Choroid plexus epithelial cell (primary cell): ENCODE results near the gene PHLPP2.

Experiments used
- DNase-seq: peaks from one replicate; pipeline ENCODE4 v3.0.0-alpha.2; 2010; ENCODE audit warnings: low read depth
- H3K4me3 ChIP-seq: 2 replicates; pipeline ENCODE4 v1.5.1; 2011; ENCODE audit warnings: low read depth, mild to moderate bottlenecking, control low read depth, low read length, moderate library complexity
- CTCF ChIP-seq: conservative IDR thresholded peaks from 2 replicates; pipeline ENCODE4 v1.5.1; 2011; ENCODE audit warnings: low read depth, mild to moderate bottlenecking, control low read depth, inconsistent platforms, low read length, moderate library complexity

Gene PHLPP2

GRCh38 chr16:71724320-71724751, at the start of gene PHLPP2:
PHLPP2 (minus strand) TSS chr16:71724701; CDS start chr16:71714795, 9,906 bp downstream.
- DNase-seq: no peak
- no peak for TF ChIP-seq CTCF
- peak within 1 kb of the TSS; percentile 82 for H3K4me3 ChIP-seq

- TF ChIP-seq CTCF: no peak
Measured at GRCh38 chr16:71771571-71771970, 47.1 kb upstream of the PHLPP2 start.

GRCh38 chr16:71769222-71769621, 44.7 kb upstream of the PHLPP2 start:
- H3K4me3 ChIP-seq: no peak overlapping the region
- TF ChIP-seq CTCF: no peak
- peak; percentile 14 for DNase-seq

More at GRCh38 chr16:71771571-71771970, 47.1 kb upstream of the PHLPP2 start:
- H3K4me3 ChIP-seq: no peak overlapping the region
- no peak for DNase-seq

GRCh38 chr16:71767060-71767900, 42.8 kb upstream of the PHLPP2 start:
- TF ChIP-seq CTCF: no peak
- H3K4me3 ChIP-seq: no peak overlapping the region
- DNase-seq: no peak

- no peak for TF ChIP-seq CTCF
- DNase-seq: peak; percentile 15
- H3K4me3 ChIP-seq: no peak overlapping the region
Measured at GRCh38 chr16:71762186-71762585, 37.7 kb upstream of the PHLPP2 start.

- TF ChIP-seq CTCF: no peak
- no peak for DNase-seq
- no peak overlapping the region for H3K4me3 ChIP-seq
Measured at GRCh38 chr16:71761097-71761496, 36.6 kb upstream of the PHLPP2 start.

- no peak for TF ChIP-seq CTCF
- no peak overlapping the region for H3K4me3 ChIP-seq
- DNase-seq: no peak
Measured at GRCh38 chr16:71758293-71758760, 33.8 kb upstream of the PHLPP2 start.
